GM19452 (cell line): ENCODE results near the gene PIGU.

Source experiments
- ATAC-seq: cut with Tn5 transposase; IDR thresholded peaks from one replicate; pipeline ENCODE4 v1.9.1; 2021; ENCODE audit not compliant: unreplicated experiment

The PIGU gene

GRCh38 chr20:34579979-34580940, 96.6 kb downstream of the PIGU start:
- peak; percentile 60 for ATAC-seq

GRCh38 chr20:34579191-34579978, 97.5 kb downstream of the PIGU start:
- ATAC-seq = no peak

DNA sequence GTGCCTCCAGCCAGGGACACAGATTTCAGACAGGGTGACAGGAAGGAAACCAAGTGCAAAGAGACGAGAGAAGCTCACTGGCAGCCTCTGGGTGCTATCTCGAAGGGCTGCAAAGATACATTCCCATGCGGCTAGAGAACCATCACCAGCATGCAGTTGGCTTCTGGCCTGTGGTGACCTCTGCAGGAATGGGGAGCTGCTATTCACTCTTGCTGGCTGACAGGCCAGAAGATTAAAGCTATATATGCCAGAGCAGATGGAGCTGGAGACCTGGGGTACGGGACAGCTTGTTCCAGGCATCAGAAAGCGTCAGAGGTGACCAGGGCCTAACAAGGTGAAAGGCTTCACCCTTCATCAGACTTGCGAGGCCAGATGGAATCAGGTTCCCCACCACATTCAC, 98.4 kb downstream of the PIGU start:
- no peak for ATAC-seq

DNA sequence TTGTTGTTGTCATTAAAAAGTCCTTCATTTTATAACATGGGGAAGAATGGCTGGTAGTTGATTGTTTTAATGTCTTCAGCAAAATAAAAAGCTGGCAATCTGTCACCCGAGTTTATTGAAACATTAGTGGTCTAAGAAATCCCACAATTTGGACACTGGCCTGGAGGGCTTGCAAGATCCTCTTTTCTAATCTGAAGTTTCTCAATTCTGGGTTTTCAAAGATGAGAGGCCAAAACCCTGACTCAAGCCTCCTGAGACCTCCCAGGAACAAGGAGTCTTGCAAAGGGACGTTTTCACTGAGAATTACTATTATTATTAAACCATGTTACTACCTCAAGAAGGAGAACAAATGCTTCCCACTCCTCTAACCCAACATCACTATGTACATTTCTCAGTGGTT, 98.9 kb downstream of the PIGU start:
- no peak for ATAC-seq

DNA sequence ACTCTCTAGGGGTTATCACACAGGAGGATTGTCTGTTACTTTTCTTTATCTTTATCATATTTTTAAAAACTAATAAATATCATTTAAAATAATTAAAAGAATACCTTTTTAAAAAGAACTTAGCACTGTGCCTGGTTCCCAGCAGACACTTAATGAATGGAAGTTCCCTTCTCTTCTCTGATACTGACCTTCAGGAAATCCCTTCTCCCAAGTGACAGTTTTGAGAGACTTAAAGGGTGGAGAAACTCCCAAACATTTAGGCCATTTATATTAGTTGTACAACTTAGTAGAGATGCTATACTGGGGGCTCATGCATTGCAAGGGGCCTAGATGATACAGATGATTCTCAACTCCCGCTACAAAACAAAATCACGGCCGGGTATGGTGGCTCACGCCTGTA, 99.8 kb downstream of the PIGU start:
- no peak for ATAC-seq

DNA sequence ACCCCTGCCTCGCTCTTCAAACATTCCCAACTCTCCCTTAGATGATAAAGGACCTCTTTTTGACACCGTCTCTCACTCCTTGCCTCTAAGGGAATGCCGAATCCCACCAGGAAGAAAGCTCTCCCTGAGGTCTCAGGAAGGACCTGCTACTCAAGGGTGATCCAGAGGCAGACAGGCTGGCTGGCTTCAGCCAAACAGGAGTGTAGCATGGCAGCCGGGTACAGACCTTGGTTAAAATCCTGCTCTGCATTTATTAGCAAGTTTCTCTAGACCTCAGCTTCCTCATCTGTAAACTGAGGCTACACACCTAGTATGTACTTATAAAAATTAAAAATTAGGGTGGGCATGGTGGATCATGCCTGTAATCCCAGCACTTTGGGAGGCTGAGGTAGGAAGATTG, 101.1 kb downstream of the PIGU start:
- ATAC-seq = no peak

DNA sequence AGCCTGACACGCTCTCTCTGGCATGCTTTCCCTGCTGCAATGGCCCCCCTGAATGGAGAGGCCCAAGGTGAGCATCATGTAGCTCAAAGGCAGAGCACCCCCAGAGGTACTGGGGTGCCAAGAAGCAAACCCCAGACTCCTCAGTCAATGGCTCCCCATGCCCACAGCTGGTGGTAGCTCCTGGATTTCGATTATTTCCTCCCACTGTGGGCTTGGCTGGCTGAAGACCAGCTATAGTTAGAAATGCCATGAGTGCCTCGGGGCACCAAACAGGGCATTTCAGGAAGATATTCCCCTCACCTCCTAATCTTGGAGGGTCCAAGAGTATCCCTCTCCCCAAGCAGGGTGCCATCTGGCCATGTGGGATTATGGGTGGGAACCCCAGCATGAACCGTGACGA, 101.6 kb downstream of the PIGU start:
- ATAC-seq = no peak

- no peak for ATAC-seq
Observed at GRCh38 chr20:34574861-34575260, 102.0 kb downstream of the PIGU start.

DNA sequence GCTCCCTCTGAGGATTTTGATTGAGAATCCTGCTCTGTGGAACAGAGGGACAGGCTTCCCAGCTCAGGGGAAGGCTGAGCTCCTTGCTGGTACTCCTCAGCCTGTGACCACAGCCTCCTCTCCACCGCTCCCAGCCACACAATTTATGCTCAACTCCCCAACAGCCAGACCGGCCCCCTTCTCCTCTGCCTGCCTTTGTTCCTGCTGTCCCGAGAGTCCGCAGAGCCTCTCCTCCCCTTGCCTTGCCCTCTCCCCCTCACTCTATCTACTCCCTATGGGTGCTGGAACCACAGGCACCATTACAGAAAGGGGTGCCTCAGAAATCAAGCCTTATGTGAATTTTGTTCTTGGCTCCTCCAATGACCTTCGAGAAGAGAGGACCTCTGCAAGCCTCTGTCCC, 102.5 kb downstream of the PIGU start:
- no peak for ATAC-seq

GRCh38 chr20:34573541-34574300, 103.2 kb downstream of the PIGU start:
- ATAC-seq = no peak

- no peak for ATAC-seq
Observed at GRCh38 chr20:34571753-34572152, 105.1 kb downstream of the PIGU start.

DNA sequence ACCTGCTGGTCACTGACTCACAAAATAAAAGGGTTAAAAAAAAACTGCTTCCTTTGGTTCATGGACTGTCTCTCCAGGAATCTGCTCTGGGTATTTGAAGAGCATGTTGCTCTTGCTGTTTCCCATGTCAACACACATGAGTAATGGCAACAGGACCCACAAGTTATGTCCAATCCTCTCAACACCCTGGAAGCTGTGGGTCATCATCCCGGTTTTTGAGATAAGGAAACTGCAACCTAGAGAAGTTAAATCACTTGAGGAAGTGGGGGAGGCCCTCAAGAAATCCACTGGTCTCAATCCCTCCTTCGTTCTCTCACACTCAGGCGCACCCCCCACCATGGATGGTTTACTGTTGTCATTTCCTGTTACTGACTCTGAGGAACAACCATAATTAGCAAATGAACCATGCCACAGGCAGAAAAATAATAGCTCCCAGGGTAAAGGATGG, 106.0 kb downstream of the PIGU start:
- ATAC-seq = no peak

GRCh38 chr20:34569598-34569997, 107.3 kb downstream of the PIGU start:
- no peak for ATAC-seq

GRCh38 chr20:34567892-34568865, 108.7 kb downstream of the PIGU start:
- no peak for ATAC-seq

GRCh38 chr20:34566978-34567891, 109.7 kb downstream of the PIGU start:
- ATAC-seq = no peak

DNA sequence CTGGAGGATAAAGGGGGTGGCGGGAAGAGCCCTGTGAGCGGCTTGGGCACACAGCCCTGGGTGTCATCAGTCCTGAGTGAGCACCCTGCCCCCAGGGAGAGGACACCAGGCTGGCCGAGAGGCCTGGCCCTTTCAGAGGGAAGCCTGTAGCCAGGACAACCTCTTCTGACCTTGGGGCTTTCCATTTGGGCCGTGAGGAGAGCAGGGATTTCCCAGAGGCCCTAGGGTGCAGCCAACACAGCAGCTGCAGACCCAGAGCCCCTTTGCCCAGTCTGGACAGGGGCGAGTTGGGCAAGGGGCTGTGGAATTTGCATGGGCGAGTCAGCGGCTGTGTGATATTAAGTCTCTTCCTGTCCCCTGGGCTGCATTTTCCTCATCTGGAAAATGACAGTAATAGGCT, 112.1 kb downstream of the PIGU start:
- no peak for ATAC-seq

GRCh38 chr20:34562641-34563040, 114.3 kb downstream of the PIGU start:
- no peak for ATAC-seq

DNA sequence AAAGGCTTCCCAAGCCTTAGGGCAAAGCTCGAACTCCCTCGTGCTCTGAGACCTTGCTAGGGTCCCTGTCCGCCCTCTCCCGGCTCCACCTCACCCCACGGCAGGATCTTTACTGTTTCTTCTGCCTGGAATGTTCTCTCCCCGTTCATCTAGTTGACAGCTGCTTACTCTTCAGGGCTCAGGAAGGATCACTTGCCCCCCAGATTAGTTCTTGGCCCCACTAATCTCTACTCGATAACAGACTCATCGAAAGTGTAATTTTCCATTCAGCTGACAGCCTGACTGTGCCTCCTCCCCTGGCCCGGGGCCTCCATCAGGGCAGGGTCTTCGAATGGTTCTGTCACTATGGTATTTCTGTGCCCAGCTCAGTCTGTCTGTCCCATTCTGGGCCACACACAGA, 115.2 kb downstream of the PIGU start:
- no peak for ATAC-seq

- ATAC-seq = no peak
Observed at GRCh38 chr20:34560614-34561013, 116.3 kb downstream of the PIGU start.
